Stimulated activated naive B cell treated with anti-CD40 and anti-IgM and Interleukin-4, amounts not matched to agents 10 μg/mL and 1 μg/mL and 100 μg/mL, for 72 hours (primary cell): ENCODE data around the gene RNF111.

ENCODE experiments used
- ATAC-seq, 2 donors: fragments of 150-1000 bp; cut with Tn5 transposase; replicated peaks; 2 replicates each; pipeline ENCODE4 v1.10.0; 2021; ENCODE audit warnings: moderate library complexity in 1 of 2
- DNase-seq: peaks from one replicate; pipeline ENCODE4 v3.0.0; 2021
- H3K27ac Mint-ChIP-seq: one replicate; pipeline ENCODE4 v1.8.0; 2022; ENCODE audit warnings: mild to moderate bottlenecking, mixed read lengths
- H3K27me3 Mint-ChIP-seq, 2 donors: one replicate each; pipeline ENCODE4 v1.8.0; 2022; ENCODE audit warnings: mixed read lengths in 2 of 2
- H3K36me3 Mint-ChIP-seq, 2 donors: one replicate each; pipeline ENCODE4 v1.8.0; 2022; ENCODE audit warnings: mixed read lengths in 2 of 2, mild to moderate bottlenecking in 1 of 2
- H3K4me1 Mint-ChIP-seq, 2 donors: one replicate each; pipeline ENCODE4 v1.8.0; 2022; ENCODE audit warnings: mixed read lengths in 2 of 2, mild to moderate bottlenecking in 1 of 2
- H3K4me3 Mint-ChIP-seq, 2 donors: one replicate each; pipeline ENCODE4 v1.8.0; 2022; ENCODE audit warnings: mild to moderate bottlenecking in 2 of 2, mixed read lengths in 2 of 2, moderate library complexity in 1 of 2
- H3K9me3 Mint-ChIP-seq, 2 donors: one replicate each; pipeline ENCODE4 v1.8.0; 2022; ENCODE audit warnings: mixed read lengths in 2 of 2, mild to moderate bottlenecking in 1 of 2

The RNF111 gene

DNA sequence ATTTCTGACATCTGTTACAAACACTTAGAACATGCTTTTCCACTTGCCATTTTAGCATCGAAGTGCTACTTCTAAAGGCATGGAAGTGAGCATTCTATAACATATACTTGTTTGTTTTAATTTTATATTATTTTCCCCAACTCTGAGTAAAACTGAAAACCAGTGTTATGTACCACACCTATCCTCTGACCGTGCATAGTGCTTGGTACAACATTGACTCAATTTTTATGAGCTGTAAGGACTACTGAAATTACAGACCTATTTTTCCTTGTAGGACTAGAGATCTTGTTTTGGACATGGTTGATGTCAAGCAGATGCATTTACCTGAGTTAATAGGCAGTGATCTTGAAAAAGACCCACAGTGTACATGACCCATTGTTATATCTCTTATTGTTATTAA lies 66.0 kb downstream of the RNF111 start:
- no peaks in the 10 kb centered on the region for H3K27me3 Mint-ChIP-seq
- H3K36me3 Mint-ChIP-seq = peaks cover 26 to 38% of the 10 kb centered on the region in 2 donors
- DNase-seq (no peak), ATAC-seq (no peak)
- no peaks in the 10 kb centered on the region for H3K9me3 Mint-ChIP-seq
- H3K27ac Mint-ChIP-seq = no peak overlapping the region
- peaks cover 10 to 26% of the 10 kb centered on the region in 2 donors for H3K4me1 Mint-ChIP-seq
- no peak overlapping the region for H3K4me3 Mint-ChIP-seq

DNA sequence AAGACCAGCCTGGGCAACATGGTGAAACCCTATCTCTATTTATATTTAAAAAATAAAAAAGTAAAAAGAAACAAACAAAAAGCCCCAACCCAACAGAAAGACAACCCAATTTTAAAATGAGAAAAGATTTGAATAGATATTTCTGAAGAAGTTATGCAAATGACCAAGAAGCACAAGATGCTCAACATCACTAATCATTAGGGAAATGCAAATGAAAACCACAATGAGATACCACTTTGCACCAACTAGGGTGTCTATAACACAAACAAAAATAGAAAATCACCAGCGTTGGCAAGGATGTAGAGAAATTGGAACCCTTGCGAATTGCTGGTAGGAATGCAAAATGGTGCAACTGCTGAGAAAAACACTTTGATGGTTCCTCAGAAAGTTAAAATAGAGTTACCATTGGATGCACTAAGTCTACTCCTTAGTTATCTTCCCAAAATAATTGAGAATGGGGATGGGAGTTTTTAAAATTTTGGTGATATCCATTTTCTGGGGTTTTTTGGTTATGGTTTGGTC lies 71.7 kb downstream of the RNF111 start:
- Mint-ChIP-seq H3K9me3 (no peaks in the 10 kb centered on the region), H3K4me3 (no peak overlapping the region), H3K36me3 (peaks cover 34 to 39% of the 10 kb centered on the region in 2 donors), H3K4me1 (peaks cover 6 to 18% of the 10 kb centered on the region in 2 donors), H3K27me3 (no peaks in the 10 kb centered on the region), H3K27ac (no peak overlapping the region)
- DNase-seq (no peak), ATAC-seq (peak in 1 of 2 donors; percentile 38)

DNA sequence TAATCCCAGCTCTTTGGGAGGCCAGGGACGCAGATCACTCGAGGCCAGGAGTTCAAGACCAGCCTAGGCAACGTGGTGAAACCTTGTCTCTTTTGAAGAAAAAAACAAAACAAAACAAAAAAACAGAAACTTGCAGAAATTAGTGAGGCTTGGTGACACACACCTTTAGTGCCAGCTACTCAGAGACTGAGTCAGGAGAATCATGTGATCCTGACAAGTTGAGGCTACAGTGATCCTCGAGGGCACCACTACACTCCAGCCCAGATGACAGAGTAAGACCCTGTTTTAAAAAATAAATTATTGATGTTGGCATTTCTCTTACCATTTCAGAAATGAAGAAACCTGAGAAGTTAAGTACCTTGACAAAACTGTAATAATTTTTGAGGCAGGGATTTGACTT lies 72.9 kb downstream of the RNF111 start:
- ATAC-seq (no peak), DNase-seq (no peak)
- H3K36me3 Mint-ChIP-seq = peaks cover 40 to 43% of the 10 kb centered on the region in 2 donors
- H3K4me1 Mint-ChIP-seq = peaks cover 5 to 15% of the 10 kb centered on the region in 2 donors
- H3K9me3 Mint-ChIP-seq = no peaks in the 10 kb centered on the region
- no peak overlapping the region for H3K4me3 Mint-ChIP-seq
- no peak overlapping the region for H3K27ac Mint-ChIP-seq
- no peaks in the 10 kb centered on the region for H3K27me3 Mint-ChIP-seq

DNA sequence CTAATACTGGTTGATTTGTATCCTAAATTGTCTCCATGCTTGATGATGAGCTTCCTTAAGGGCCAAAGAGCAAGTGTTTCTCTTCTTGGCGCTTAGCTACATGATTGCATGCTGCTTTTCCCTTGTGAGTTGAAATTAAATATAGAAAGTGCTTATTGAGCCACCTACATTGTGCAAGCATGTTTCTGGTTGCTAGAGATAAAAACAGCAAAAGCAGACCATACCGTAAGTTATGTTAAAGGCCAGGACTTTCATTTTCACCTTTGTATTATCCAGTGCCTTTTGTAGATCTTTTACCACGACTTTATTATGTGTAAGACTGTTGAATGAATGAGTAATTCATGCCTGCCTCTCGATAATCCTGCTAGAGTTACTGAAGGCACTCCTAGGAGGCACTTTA lies 75.6 kb downstream of the RNF111 start:
- ATAC-seq (no peak), DNase-seq (no peak)
- H3K27me3 Mint-ChIP-seq = no peaks in the 10 kb centered on the region
- peaks cover 47 to 55% of the 10 kb centered on the region in 2 donors for H3K36me3 Mint-ChIP-seq
- H3K4me1 Mint-ChIP-seq = peaks cover 9 to 20% of the 10 kb centered on the region in 2 donors
- no peak overlapping the region for H3K4me3 Mint-ChIP-seq
- H3K9me3 Mint-ChIP-seq = no peaks in the 10 kb centered on the region
- H3K27ac Mint-ChIP-seq = no peak overlapping the region

DNA sequence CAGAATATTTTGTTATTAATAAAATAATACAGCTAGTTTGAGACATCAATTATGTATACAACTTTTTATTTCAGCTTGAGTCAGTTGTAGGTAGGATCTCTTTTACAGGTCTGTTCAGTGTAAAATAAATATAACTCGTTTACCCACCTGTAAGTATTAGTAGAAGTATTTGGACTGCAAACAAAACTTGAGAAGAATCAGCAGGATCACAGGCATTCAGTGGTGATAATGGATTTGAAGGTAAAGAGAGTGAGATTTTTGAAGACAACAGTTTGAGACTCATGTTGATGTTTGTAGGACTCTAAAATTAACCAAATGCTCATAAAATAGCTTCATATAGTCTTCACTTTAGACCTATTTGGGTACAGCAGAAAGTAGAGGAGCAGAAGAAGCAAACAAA lies 82.0 kb downstream of the RNF111 start:
- Mint-ChIP-seq H3K4me1 (peaks cover 5 to 6% of the 10 kb centered on the region in 2 donors), H3K4me3 (no peak overlapping the region), H3K27me3 (no peaks in the 10 kb centered on the region), H3K9me3 (no peaks in the 10 kb centered on the region), H3K27ac (no peak overlapping the region), H3K36me3 (peaks cover 40 to 60% of the 10 kb centered on the region in 2 donors)
- ATAC-seq (no peak), DNase-seq (no peak)

DNA sequence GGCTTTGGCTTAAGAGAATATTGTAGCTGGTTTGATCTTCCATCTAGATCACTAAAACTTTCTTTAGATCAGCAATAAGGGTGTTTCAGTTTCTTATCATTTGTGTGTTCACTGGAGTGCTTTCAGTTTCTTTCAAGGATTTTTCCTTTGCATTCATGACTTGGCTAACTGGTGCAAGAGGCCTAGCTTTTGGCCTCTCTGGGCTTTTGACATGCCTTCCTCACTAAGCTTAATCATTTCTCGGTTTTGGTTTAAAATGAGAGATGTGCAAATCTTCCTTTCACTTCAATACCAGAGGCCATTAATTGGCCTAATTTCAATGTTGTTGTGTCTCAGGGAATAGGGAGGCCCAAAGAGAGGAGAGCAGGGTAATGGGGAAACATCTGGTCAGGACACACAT lies 87.1 kb downstream of the RNF111 start:
- Mint-ChIP-seq H3K27ac (peak overlapping the region; percentile 51), H3K4me3 (no peak overlapping the region), H3K36me3 (peaks cover 27 to 33% of the 10 kb centered on the region in 2 donors), H3K27me3 (no peaks in the 10 kb centered on the region), H3K4me1 (no peaks in the 10 kb centered on the region), H3K9me3 (no peaks in the 10 kb centered on the region)
- ATAC-seq (no peak), DNase-seq (no peak)

DNA sequence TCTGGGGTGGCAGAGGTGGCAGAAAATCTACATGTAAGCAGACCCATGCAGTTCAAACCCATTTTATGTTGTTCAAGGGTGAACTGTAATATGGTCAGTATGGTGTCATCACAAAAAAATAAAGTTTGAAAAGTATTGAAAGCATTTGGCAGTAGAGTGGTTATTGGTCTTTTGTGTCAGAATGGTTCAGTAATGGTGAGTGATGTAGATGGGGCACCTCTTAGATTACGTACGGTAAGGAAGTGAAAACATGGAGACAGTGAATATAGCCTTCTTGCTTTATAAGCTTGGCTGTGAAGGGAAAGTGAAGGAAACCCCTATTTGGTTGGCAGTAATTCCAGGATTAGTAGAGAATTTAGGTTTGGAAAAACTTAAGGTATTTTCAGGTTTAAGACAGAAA lies 100.3 kb downstream of the RNF111 start:
- no peak overlapping the region for H3K27ac Mint-ChIP-seq
- DNase-seq (no peak), ATAC-seq (no peak)
- H3K9me3 Mint-ChIP-seq = no peaks in the 10 kb centered on the region
- H3K27me3 Mint-ChIP-seq = no peaks in the 10 kb centered on the region
- H3K36me3 Mint-ChIP-seq = peaks cover 23 to 32% of the 10 kb centered on the region in 2 donors
- no peaks in the 10 kb centered on the region for H3K4me1 Mint-ChIP-seq
- H3K4me3 Mint-ChIP-seq = no peak overlapping the region

DNA sequence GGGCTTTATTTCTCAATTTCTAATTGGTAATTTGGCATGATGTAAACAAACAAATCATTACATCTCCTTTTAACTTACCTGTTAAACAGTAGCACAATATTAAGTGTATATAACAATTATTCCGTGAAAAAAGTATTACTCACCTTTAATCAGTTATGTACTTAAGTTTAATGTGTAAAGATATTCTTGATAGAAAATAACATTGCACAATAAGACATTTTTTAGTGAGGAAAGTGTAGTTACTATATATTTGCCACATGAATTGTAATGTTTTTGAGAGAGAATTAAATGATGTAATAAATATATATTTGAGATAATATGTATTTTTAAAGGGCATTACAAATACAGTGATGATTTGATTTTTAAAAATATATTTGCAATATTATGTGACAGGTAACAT lies 106.6 kb downstream of the RNF111 start:
- Mint-ChIP-seq H3K9me3 (no peaks in the 10 kb centered on the region), H3K27ac (no peak overlapping the region), H3K36me3 (peaks cover 23 to 27% of the 10 kb centered on the region in 2 donors), H3K4me1 (no peaks in the 10 kb centered on the region), H3K27me3 (no peaks in the 10 kb centered on the region), H3K4me3 (no peak overlapping the region)
- ATAC-seq = no peak
- DNase-seq = no peak

DNA sequence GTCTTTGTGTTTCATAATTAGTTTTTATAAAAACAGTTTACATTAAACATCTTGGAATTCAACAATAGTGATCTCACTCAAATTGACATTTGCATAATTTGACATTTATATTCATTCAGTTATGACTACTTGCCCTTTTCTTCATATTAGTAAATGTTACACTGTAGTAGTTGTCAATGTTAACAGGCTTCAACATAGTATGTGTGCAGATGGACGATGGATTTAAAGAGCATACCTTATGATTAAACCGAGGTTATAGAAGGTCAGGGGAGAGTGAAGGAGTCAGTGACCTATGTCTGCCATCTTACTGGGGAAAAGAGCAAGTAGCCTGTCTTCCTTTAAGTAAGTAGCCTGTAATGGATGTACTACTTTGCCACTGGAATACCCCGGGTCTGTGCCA lies 109.0 kb downstream of the RNF111 start:
- no peak for ATAC-seq
- no peaks in the 10 kb centered on the region for H3K9me3 Mint-ChIP-seq
- H3K27ac Mint-ChIP-seq = no peak overlapping the region

DNA sequence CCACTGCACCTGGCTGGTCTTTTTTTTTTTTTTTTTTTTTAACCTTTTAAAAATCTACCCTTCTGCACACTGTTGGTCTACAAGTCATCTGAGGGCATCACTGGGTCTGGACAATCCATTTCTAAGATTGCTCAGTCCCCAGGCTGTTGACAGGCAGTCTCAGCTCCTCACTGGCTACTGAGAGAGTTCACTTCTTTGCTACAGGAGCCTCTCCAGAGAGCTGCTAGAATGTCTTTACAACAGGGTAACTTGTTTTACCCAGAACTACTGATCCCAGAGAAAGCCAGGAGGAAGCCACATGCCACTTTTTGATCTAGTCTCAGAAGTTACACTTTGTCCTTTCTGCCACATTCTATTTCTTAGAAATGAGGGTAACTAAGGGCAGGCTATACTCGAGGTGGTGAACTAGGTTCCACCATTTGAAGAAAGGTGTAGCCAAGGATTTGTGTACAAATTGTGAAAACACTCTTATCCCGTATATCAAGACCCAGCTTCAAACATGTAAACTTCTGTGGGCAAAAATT lies 111.8 kb downstream of the RNF111 start:
- H3K27me3 Mint-ChIP-seq = no peaks in the 10 kb centered on the region
- DNase-seq (no peak), ATAC-seq (no peak)
- H3K36me3 Mint-ChIP-seq = peaks cover 16 to 24% of the 10 kb centered on the region in 2 donors
- no peak overlapping the region for H3K4me3 Mint-ChIP-seq
- H3K27ac Mint-ChIP-seq = no peak overlapping the region
- peaks cover 0 to 2% of the 10 kb centered on the region in 2 donors for H3K4me1 Mint-ChIP-seq
- H3K9me3 Mint-ChIP-seq = no peaks in the 10 kb centered on the region

More for the DNA sequence above, 109.0 kb downstream of the RNF111 start:
- no peaks in the 10 kb centered on the region for H3K27me3 Mint-ChIP-seq
- no peak for DNase-seq
- H3K4me3 Mint-ChIP-seq = peak overlapping the region in 1 of 2 donors; percentile 1
- H3K4me1 Mint-ChIP-seq = no peaks in the 10 kb centered on the region
- peaks cover 24 to 32% of the 10 kb centered on the region in 2 donors for H3K36me3 Mint-ChIP-seq

DNA sequence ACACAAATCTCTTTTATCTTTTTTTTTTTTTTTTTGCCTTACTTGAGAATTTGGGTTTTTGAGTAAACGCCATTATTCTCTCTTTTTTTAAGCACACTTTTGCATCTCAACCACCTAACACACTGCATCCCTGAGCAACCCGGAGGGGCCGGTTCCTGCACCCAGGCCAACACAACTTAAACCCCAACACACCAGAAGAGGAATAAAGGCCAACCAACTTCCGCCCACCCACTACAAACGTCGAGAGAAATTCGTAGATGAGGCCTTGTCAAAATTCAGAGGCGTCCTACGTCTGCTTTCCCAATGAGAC lies 117.1 kb downstream of the RNF111 start:
- no peak for ATAC-seq
- Mint-ChIP-seq H3K36me3 (peaks cover 0 to 10% of the 10 kb centered on the region in 2 donors), H3K4me3 (peak overlapping the region; percentile 83 to 86), H3K27me3 (no peaks in the 10 kb centered on the region), H3K9me3 (no peaks in the 10 kb centered on the region), H3K4me1 (peaks cover 6 to 8% of the 10 kb centered on the region in 2 donors), H3K27ac (peak overlapping the region; percentile 96)
- no peak for DNase-seq

DNA sequence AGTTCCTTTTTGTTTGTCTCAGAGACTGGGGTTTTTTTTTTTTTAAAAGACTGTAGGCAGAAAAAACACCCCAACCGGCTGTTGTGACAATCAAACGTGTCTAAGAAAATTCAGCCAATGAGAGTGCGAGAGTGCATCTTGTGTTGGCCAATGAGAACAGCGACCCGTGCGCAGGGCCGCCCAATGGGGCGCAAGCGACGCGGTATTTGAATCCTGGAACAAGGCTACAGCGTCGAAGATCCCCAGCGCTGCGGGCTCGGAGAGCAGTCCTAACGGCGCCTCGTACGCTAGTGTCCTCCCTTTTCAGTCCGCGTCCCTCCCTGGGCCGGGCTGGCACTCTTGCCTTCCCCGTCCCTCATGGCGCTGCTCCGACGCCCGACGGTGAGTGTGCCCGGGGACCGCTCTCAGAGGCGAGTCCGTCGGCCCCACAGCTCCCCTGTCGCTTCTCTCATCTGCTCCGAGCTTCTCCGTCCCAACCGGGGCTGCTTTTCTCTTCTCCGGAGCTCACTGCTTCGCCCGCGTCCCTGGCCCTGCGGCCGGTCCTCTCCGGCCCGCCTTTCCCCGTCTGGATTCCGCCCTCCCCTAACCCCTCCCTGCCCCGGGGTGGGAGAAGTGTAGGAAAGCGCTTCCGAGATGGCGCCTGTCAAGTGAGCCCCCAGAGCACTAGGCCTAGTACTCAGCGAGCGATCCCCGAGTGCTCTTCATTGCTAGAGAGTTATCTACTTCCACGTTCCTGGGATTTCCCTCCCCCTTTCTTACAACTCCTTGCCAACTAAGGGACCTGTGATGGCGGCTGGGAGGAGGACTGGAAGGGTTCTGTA lies 117.7 kb downstream of the RNF111 start, which contains the start of gene CCNB2:
Gene CCNB2 (plus strand): TSS at position 235 of the 821 bp plus-strand sequence. CDS start 123 bp downstream, at position 358.
- DNase-seq = peak; percentile 82
- peaks cover 0 to 9% of the 10 kb centered on the region in 2 donors for H3K36me3 Mint-ChIP-seq

DNA sequence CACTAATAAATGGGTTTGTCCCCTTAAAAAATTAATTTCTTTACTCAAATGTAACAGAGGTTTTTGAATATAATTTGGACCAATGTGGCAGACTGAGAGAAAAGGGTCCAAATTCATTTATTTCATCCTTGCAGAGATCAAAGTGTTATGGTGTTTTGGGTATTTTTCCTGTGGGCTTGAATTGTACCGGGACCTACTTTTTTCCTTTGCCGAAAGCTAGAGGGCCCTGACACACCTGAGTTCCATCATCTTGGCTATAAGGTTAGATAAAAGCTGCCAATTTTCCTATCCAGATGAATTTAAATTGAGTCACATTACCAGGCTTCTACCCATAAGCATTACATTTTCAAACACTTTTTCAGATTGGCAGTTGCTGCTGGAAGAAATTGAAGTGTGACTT lies 118.4 kb downstream of the RNF111 start:
- no peak for ATAC-seq
- peak overlapping the region; percentile 96 for H3K27ac Mint-ChIP-seq

More for the DNA sequence above, 117.7 kb downstream of the RNF111 start, which contains the start of gene CCNB2:
- peak; percentile 99 for ATAC-seq
- H3K27me3 Mint-ChIP-seq = no peaks in the 10 kb centered on the region
- peaks cover 6 to 8% of the 10 kb centered on the region in 2 donors for H3K4me1 Mint-ChIP-seq
- H3K4me3 Mint-ChIP-seq = peak within 1 kb of the TSS; percentile 83 to 86
- no peaks in the 10 kb centered on the region for H3K9me3 Mint-ChIP-seq
- peak within 1 kb of the TSS; percentile 96 for H3K27ac Mint-ChIP-seq

DNA sequence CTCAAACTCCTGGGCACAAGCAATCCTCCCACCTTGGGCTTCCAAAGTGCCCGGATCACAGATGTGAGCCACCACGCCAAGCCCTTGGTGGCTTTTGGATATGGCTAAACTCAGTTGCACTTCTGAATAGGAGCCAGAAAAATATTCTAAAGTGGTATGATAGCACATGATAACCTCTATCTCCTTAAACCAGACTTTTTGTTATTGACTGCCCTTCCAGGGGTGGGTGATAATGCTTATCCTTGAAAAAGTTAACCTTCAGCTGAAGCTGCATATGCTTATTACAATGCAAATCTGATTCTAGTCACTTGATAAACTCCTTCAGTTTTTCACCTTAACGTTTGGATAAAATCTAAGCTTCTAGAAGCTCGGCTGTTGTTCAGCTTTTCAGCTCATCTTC lies 123.8 kb downstream of the RNF111 start:
- ATAC-seq (no peak), DNase-seq (no peak)
- H3K27me3 Mint-ChIP-seq = no peaks in the 10 kb centered on the region
- no peak overlapping the region for H3K4me3 Mint-ChIP-seq
- no peaks in the 10 kb centered on the region for H3K9me3 Mint-ChIP-seq
- no peak overlapping the region for H3K27ac Mint-ChIP-seq
- peaks cover 2 to 5% of the 10 kb centered on the region in 2 donors for H3K36me3 Mint-ChIP-seq
- H3K4me1 Mint-ChIP-seq = no peaks in the 10 kb centered on the region

More for the DNA sequence above, 118.4 kb downstream of the RNF111 start:
- peak overlapping the region; percentile 83 to 86 for H3K4me3 Mint-ChIP-seq
- H3K4me1 Mint-ChIP-seq = peaks cover 6 to 8% of the 10 kb centered on the region in 2 donors
- no peak for DNase-seq
- H3K36me3 Mint-ChIP-seq = peaks cover 0 to 2% of the 10 kb centered on the region in 2 donors
- H3K27me3 Mint-ChIP-seq = no peaks in the 10 kb centered on the region
- no peaks in the 10 kb centered on the region for H3K9me3 Mint-ChIP-seq

DNA sequence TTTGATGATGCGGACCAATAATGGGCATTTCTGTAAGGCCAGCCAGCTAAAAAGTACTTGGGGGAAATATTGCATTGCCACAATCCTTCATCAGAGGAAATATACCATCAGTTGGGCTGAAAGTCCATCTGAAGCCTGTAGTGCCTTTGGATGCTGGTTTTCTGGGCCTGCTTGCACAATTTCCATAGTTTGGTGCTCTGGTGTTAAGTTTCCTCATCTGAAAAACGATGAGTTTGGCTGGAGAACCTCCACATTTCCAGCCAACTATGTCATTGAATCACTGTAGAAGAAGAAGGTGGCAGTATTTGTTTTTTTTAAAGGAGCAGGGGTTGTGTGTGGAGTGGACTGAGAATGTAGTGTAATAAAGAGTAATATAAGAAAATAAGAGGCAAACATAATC lies 127.6 kb downstream of the RNF111 start:
- H3K4me1 Mint-ChIP-seq = peaks cover 0 to 8% of the 10 kb centered on the region in 2 donors
- H3K27me3 Mint-ChIP-seq = no peaks in the 10 kb centered on the region
- no peak for ATAC-seq
- H3K4me3 Mint-ChIP-seq = no peak overlapping the region
- no peak overlapping the region for H3K27ac Mint-ChIP-seq
- peaks cover 4 to 10% of the 10 kb centered on the region in 2 donors for H3K36me3 Mint-ChIP-seq
- H3K9me3 Mint-ChIP-seq = no peaks in the 10 kb centered on the region
- DNase-seq = no peak
